H9 (cell line): ENCODE measurements around the gene C6orf47. TPM values are rescaled to one million over a fixed set of nuclear protein-coding genes. Genes with fewer than 3 reads are reported as not detected.

Experiments used
- DNase-seq: peaks from one replicate; pipeline ENCODE4 v3.0.0-alpha.2; 2017
- H2AFZ ChIP-seq: one replicate; pipeline ENCODE4 v1.6.1; 2013; ENCODE audit warnings: mild to moderate bottlenecking, low read length, control low read depth, moderate library complexity
- H2AK5ac ChIP-seq: 2 replicates; pipeline ENCODE4 v1.6.1; 2013; ENCODE audit warnings: low read length, control low read depth, mixed read lengths; ENCODE audit not compliant: insufficient read length
- H2BK120ac ChIP-seq: one replicate; pipeline ENCODE4 v1.6.1; 2013; ENCODE audit warnings: low read depth, mild to moderate bottlenecking, low read length, control low read depth, inconsistent platforms; ENCODE audit not compliant: poor library complexity, severe bottlenecking
- H2BK12ac ChIP-seq: 2 replicates; pipeline ENCODE4 v1.6.1; 2013; ENCODE audit warnings: low read length, control low read depth, mixed read lengths, low read depth; ENCODE audit not compliant: insufficient read length
- H2BK15ac ChIP-seq: 2 replicates; pipeline ENCODE4 v1.6.1; 2013; ENCODE audit warnings: low read depth, low read length, control low read depth
- H2BK20ac ChIP-seq: one replicate; pipeline ENCODE4 v1.6.1; 2013; ENCODE audit warnings: low read depth, mild to moderate bottlenecking, low read length, control low read depth, inconsistent platforms; ENCODE audit not compliant: poor library complexity, severe bottlenecking
- H2BK5ac ChIP-seq: 2 replicates; pipeline ENCODE4 v1.6.1; 2013; ENCODE audit warnings: low read length, control low read depth, mixed read lengths; ENCODE audit not compliant: insufficient read length
- H3K14ac ChIP-seq: 2 replicates; pipeline ENCODE4 v1.6.1; 2013; ENCODE audit warnings: low read length, control low read depth; ENCODE audit not compliant: insufficient read depth
- H3K18ac ChIP-seq: 2 replicates; pipeline ENCODE4 v1.6.1; 2013; ENCODE audit warnings: low read depth, mild to moderate bottlenecking, mixed read lengths, low read length, control low read depth; ENCODE audit not compliant: insufficient read length
- H3K23ac ChIP-seq: 2 replicates; pipeline ENCODE4 v1.6.1; 2013; ENCODE audit warnings: low read length, control low read depth, mixed read lengths, low read depth; ENCODE audit not compliant: insufficient read length
- H3K23me2 ChIP-seq: 2 replicates; pipeline ENCODE4 v1.6.1; 2013; ENCODE audit warnings: low read depth, mild to moderate bottlenecking, mixed read lengths, low read length, control low read depth; ENCODE audit not compliant: insufficient read length, poor library complexity, severe bottlenecking
- H3K27ac ChIP-seq: 2 replicates; pipeline ENCODE4 v1.5.1; 2013; ENCODE audit warnings: low read length, control low read depth, mixed read lengths, low read depth; ENCODE audit not compliant: insufficient read length
- H3K27me3 ChIP-seq: 2 replicates; pipeline ENCODE4 v1.6.1; 2013; ENCODE audit warnings: low read length, control low read depth, inconsistent platforms; ENCODE audit not compliant: insufficient read depth
- H3K4ac ChIP-seq: 2 replicates; pipeline ENCODE4 v1.6.1; 2013; ENCODE audit warnings: low read depth, mild to moderate bottlenecking, control low read depth, inconsistent platforms, low read length, moderate library complexity
- H3K4me1 ChIP-seq: 2 replicates; pipeline ENCODE4 v1.6.1; 2013; ENCODE audit warnings: low read length, control low read depth, inconsistent platforms; ENCODE audit not compliant: insufficient read depth
- H3K4me2 ChIP-seq: 2 replicates; pipeline ENCODE4 v1.6.1; 2013; ENCODE audit warnings: low read length, control low read depth, mixed read lengths; ENCODE audit not compliant: insufficient read length, insufficient read depth
- H3K56ac ChIP-seq: 2 replicates; pipeline ENCODE4 v1.6.1; 2013; ENCODE audit warnings: low read depth, mild to moderate bottlenecking, mixed read lengths, low read length, control low read depth; ENCODE audit not compliant: insufficient read length
- H3K79me1 ChIP-seq: 2 replicates; pipeline ENCODE4 v1.6.1; 2013; ENCODE audit warnings: low read depth, mild to moderate bottlenecking, moderate library complexity, low read length, control low read depth, inconsistent platforms; ENCODE audit not compliant: insufficient read depth, poor library complexity, severe bottlenecking
- H3K79me2 ChIP-seq: 2 replicates; pipeline ENCODE4 v1.6.1; 2013; ENCODE audit warnings: low read length, control low read depth, inconsistent platforms; ENCODE audit not compliant: insufficient read depth
- H3K9ac ChIP-seq: 2 replicates; pipeline ENCODE4 v1.6.1; 2013; ENCODE audit warnings: low read length, control low read depth, mixed read lengths; ENCODE audit not compliant: insufficient read length; ENCODE audit errors: extremely low read depth
- H3K9me3 ChIP-seq: one replicate; pipeline ENCODE4 v1.6.1; 2013; ENCODE audit warnings: low read depth, low read length, inconsistent platforms; ENCODE audit not compliant: control insufficient read depth
- H3T11ph ChIP-seq: one replicate; pipeline ENCODE4 v1.6.1; 2013; ENCODE audit warnings: mild to moderate bottlenecking, low read length, control low read depth, inconsistent platforms
- H4K20me1 ChIP-seq: one replicate; pipeline ENCODE4 v1.6.1; 2013; ENCODE audit not compliant: control insufficient read depth, insufficient read length, insufficient read depth
- H4K5ac ChIP-seq: 2 replicates; pipeline ENCODE4 v1.6.1; 2013; ENCODE audit warnings: low read depth, mild to moderate bottlenecking, mixed read lengths, low read length, control low read depth; ENCODE audit not compliant: insufficient read length
- H4K8ac ChIP-seq: replicated peaks from 2 replicates; pipeline ENCODE4 v1.6.1; 2013; ENCODE audit warnings: low read length, control low read depth, mixed read lengths, low read depth; ENCODE audit not compliant: insufficient read length
- H4K91ac ChIP-seq: 2 replicates; pipeline ENCODE4 v1.6.1; 2013; ENCODE audit warnings: low read depth, mild to moderate bottlenecking, moderate library complexity, mixed read lengths, low read length, control low read depth; ENCODE audit not compliant: insufficient read length
- H3K27ac Mint-ChIP-seq, 3 experiments: 2 replicates in 2 of 3; 3 replicates in 1 of 3; pipeline ENCODE4 v1.8.0; 2020 to 2021; ENCODE audit warnings: mixed read lengths in 3 of 3, mild to moderate bottlenecking in 1 of 3, moderate library complexity in 1 of 3
- H3K27me3 Mint-ChIP-seq: 2 replicates; pipeline ENCODE4 v1.8.0; 2021; ENCODE audit warnings: low read depth, mild to moderate bottlenecking, moderate library complexity, mixed read lengths
- H3K36me3 Mint-ChIP-seq, 3 experiments: 2 replicates in 2 of 3; 3 replicates in 1 of 3; pipeline ENCODE4 v1.8.0; 2020 to 2021; ENCODE audit warnings: low read depth in 3 of 3, mixed read lengths in 3 of 3; ENCODE audit not compliant: insufficient read depth in 1 of 3
- H3K4me1 Mint-ChIP-seq, 2 experiments: 2 replicates each; pipeline ENCODE4 v1.8.0; 2020; ENCODE audit warnings: mixed read lengths in 2 of 2
- H3K4me3 Mint-ChIP-seq, 2 experiments: 2 replicates in 1 of 2; 3 replicates in 1 of 2; pipeline ENCODE4 v1.8.0; 2020 to 2021; ENCODE audit warnings: mild to moderate bottlenecking in 2 of 2, mixed read lengths in 2 of 2, moderate library complexity in 1 of 2
- H3K9me3 Mint-ChIP-seq, 2 experiments: 2 replicates in 1 of 2; 3 replicates in 1 of 2; pipeline ENCODE4 v1.8.0; 2020; ENCODE audit warnings: mild to moderate bottlenecking in 2 of 2, mixed read lengths in 2 of 2, moderate library complexity in 1 of 2
- CTCF ChIP-seq: fragments of 200-600 bp; sonication (generic); conservative IDR thresholded peaks from 3 replicates; pipeline ENCODE4 v1.8.0; 2021; ENCODE audit warnings: antibody characterized with exemption, mild to moderate bottlenecking
- WGBS: extraction: QIAGEN DNeasy Blood & Tissue Kit; methylation state at CpG from one replicate; pipeline ENCODE4 v1.1.7; 2013; ENCODE audit warnings: missing lambda C conversion rate, low lambda C conversion rate, mixed read lengths; ENCODE audit not compliant: insufficient read length; ENCODE audit errors: extremely low coverage; 5-methylcytosine and 5-hydroxymethylcytosine counted together
- total RNA-seq: library from RNA; stranded (reverse); gene quantifications from 2 replicates; pipeline ENCODE4 v1.2.1, GENCODE V29; 2021

C6orf47 gene
- total RNA-seq, 1 experiment from 2014 or later: 19.0 TPM

- H2BK5ac ChIP-seq: no peak within 1 kb of the TSS
- H3K14ac ChIP-seq: peak within 1 kb of the TSS; percentile 15; the same call in 1 of the 2 replicates
- no peaks in the 10 kb centered on the region for H3K79me2 ChIP-seq
- WGBS: no CpG with 5 or more reads among the region's 6 CpGs
- no peak for TF ChIP-seq CTCF
- H3K4me1 ChIP-seq: peaks cover 14% of the 10 kb centered on the region; the same call in 1 of the 2 replicates
- H3K4ac ChIP-seq: no peak within 1 kb of the TSS
- H4K91ac ChIP-seq: no peak within 1 kb of the TSS
- no peaks in the 10 kb centered on the region for H4K20me1 ChIP-seq
- H3K56ac ChIP-seq: no peak within 1 kb of the TSS
- H4K5ac ChIP-seq: no peak within 1 kb of the TSS
- no peak within 1 kb of the TSS for H2AFZ ChIP-seq
- H3K4me3 Mint-ChIP-seq: peak within 1 kb of the TSS in 1 of 2 experiments; percentile 29; a peak in 1 of 5 replicates
- H3K23me2 ChIP-seq: no peaks in the 10 kb centered on the region
- no peaks in the 10 kb centered on the region for H3K27me3 Mint-ChIP-seq
- no peak within 1 kb of the TSS for H2BK120ac ChIP-seq
- no peaks in the 10 kb centered on the region for H3K9me3 ChIP-seq
- H3K27ac Mint-ChIP-seq: peak within 1 kb of the TSS; percentile 37 to 94 (median 78); a peak in 5 of 7 replicates
- H2BK20ac ChIP-seq: no peak within 1 kb of the TSS
- no peak for DNase-seq
- no peak within 1 kb of the TSS for H3K23ac ChIP-seq
- no peak within 1 kb of the TSS for H2BK12ac ChIP-seq
- no peak within 1 kb of the TSS for H3K27ac ChIP-seq
- H2BK15ac ChIP-seq: 0 out of 2 replicates have a peak within 1 kb of the TSS, but pooled peaks have one; percentile 52
- no peaks in the 10 kb centered on the region; a peak in 1 of 7 replicates for H3K36me3 Mint-ChIP-seq
- no peak within 1 kb of the TSS for H3K4me2 ChIP-seq
- H2AK5ac ChIP-seq: no peak within 1 kb of the TSS
- no peaks in the 10 kb centered on the region for H3K27me3 ChIP-seq
- no peaks in the 10 kb centered on the region for H3K79me1 ChIP-seq
- peaks cover 21 to 29% of the 10 kb centered on the region in 2 experiments for H3K4me1 Mint-ChIP-seq
- peak within 1 kb of the TSS; percentile 72 for H3K18ac ChIP-seq
- H3K9ac ChIP-seq: peak within 1 kb of the TSS; percentile 40
- H3K9me3 Mint-ChIP-seq: no peaks in the 10 kb centered on the region
- no peak within 1 kb of the TSS for H3T11ph ChIP-seq
- H4K8ac ChIP-seq: no peak within 1 kb of the TSS
Observed at GRCh38 chr6:31614684-31615578, 45.6 kb downstream of the C6orf47 start, which contains the start of gene AIF1. Gene AIF1 (plus strand): TSS chr6:31615234. CDS start chr6:31615330, 96 bp downstream.
